Stomach (tissue), 9 donors: ENCODE results near the gene HIPK4. TPM values are rescaled to one million over a fixed set of nuclear protein-coding genes. Genes with fewer than 3 reads are reported as not detected.

ENCODE experiments used
- DNase-seq, 2 donors: peaks; one replicate each; pipeline versions ENCODE4 v3.0.0 to v3.0.0-alpha.2; 2013 to 2019
- H3K27ac ChIP-seq, 5 donors: fragments of 200-600 bp in 4 of 5; sonication (generic) in 4 of 5; one replicate each; pipeline ENCODE4 v1.5.1; 2013 to 2019; ENCODE audit warnings: mild to moderate bottlenecking in 1 of 5, moderate library complexity in 1 of 5
- H3K27me3 ChIP-seq, 3 donors: fragments of 200-600 bp; sonication (generic); one replicate each; pipeline ENCODE4 v1.5.1; 2017 to 2019; ENCODE audit warnings: mixed run types in 1 of 3
- H3K36me3 ChIP-seq, 4 donors: fragments of 200-600 bp; sonication (generic); 1 replicate in 3 of 4; 2 replicates in 1 of 4; pipeline ENCODE4 v1.5.1; 2016 to 2019
- H3K4me1 ChIP-seq, 4 donors: fragments of 200-600 bp; sonication (generic); one replicate each; pipeline ENCODE4 v1.5.1; 2016 to 2019
- H3K4me3 ChIP-seq, 4 donors: fragments of 200-600 bp; sonication (generic) in 3 of 4; one replicate each; pipeline ENCODE4 v1.5.1; 2016 to 2019; ENCODE audit warnings: mild to moderate bottlenecking in 1 of 4
- H3K9me3 ChIP-seq, 4 donors: fragments of 200-600 bp; sonication (generic); one replicate each; pipeline ENCODE4 v1.5.1; 2016 to 2019
- EP300 ChIP-seq: sonication (generic); formaldehyde crosslinking; IDR thresholded peaks from one replicate; pipeline ENCODE4 v1.6.1; 2017; ENCODE audit warnings: antibody characterized with exemption
- POLR2A ChIP-seq, 4 donors: fragments of 450-650 bp; IDR thresholded peaks; one replicate each; pipeline ENCODE4 v1.6.1; 2016; ENCODE audit warnings: antibody characterized with exemption in 4 of 4, control low read depth in 2 of 4, mild to moderate bottlenecking in 1 of 4, moderate library complexity in 1 of 4
- POLR2AphosphoS5 ChIP-seq, 3 donors: sonication (generic); formaldehyde crosslinking; IDR thresholded peaks; one replicate each; pipeline ENCODE4 v1.6.1; 2016; ENCODE audit warnings: antibody characterized with exemption in 3 of 3
- WGBS, 5 donors: extraction: QIAGEN DNeasy Blood & Tissue Kit in 3 of 5; methylation state at CpG; one replicate each; pipeline versions ENCODE4 v1.1.5 to v1.1.7; 2013 to 2018; 5-methylcytosine and 5-hydroxymethylcytosine counted together
- intact Hi-C: fragments of 100-400 bp; cut with DNase I; formaldehyde crosslinking; loops from one replicate; pipeline ENCODE4 v1.15.1; 2023; ENCODE audit warnings: low total_unique reads
- polyA plus RNA-seq, 3 donors: library from polyadenylated mRNA; stranded (reverse); fragments of 200-250 nt; gene quantifications; one replicate each; pipeline ENCODE4 v1.2.3, GENCODE V29; 2013
- total RNA-seq, 5 donors: library from RNA; depleted of rRNA; stranded (reverse); fragments of >200 nt; gene quantifications; one replicate each; pipeline versions ENCODE4 v1.1.0 to v1.2.3, GENCODE V29; 2014 to 2016
- TF ChIP-seq, protein P1 (sequence below), 7 experiments: fragments of 450-650 bp in 4 of 7; fragments of 200-600 bp in 3 of 7; sonication (generic) in 3 of 7; IDR thresholded peaks; one replicate each; pipeline ENCODE4 v1.5.1; 2016 to 2019; ENCODE audit warnings: antibody characterized with exemption in 7 of 7, control low read depth in 2 of 7, mild to moderate bottlenecking in 1 of 7
- donor health status: healthy with polysubstance abuse.
- donor health status: Bipolar disorder and iron deficiency.
- donor health status: healthy.

HIPK4 gene
- total and polyA plus RNA-seq, 8 donors: 0.05 to 0.46 (median 0.12) TPM; not detected in 5

DNA sequence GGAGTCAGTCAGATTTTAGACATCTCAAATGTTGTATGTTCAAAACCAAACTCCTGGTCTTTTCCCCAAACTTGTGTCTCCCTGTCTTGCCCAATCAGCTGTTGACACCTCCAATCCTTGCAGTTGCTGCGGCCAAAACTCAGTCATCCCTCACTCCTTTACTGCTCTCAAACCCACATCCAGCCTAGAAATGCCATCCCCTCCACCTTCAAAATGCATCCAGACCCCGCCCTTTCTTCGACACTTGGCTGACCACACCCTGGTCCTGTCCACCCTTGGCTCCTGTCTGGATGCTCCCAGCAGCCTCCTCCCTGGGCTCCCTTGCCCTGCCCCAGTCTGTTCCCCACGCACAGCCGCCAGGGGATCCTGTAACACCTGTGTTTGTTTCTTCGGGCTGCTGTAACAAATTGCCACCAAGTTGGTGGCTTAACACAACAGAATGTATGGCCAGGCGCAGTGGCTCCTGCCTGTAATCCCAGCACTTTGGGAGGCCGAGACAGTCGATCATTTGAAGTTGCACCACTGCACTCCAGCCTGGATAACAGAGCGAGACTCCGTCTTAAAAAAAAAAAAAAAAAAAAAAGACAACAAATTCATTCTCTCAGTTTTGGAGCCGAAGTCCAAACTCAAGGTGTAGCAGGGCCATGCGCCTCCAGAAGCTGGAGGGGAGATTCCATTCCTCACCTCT, 29.8 kb downstream of the HIPK4 start:
- Histone ChIP-seq H3K4me3 (no peak overlapping the region), H3K27me3 (no peaks in the 10 kb centered on the region)
- intact Hi-C loops: no loop called here

DNA sequence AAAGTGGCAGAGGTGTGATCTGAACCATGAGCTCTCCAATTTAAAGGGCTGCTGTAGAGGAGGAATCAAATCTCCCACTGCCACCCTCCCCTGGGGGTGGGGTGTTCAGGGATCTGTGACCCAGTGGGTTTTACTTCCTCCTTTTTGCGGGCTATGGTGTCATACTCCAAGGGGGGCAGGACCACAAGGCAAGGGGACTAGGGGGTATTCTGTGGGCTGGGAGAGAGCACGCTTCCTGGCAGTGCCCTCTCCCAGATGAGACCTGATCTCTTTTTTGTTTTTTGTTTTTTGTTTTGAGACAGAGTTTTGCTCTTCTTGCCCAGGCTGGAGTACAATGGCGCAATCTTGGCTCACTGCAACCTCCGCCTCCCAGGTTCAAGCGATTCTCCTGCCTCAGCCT, 31.2 kb downstream of the HIPK4 start:
- no peak overlapping the region for H3K4me3 ChIP-seq
- H3K27ac ChIP-seq: no peak overlapping the region
- peaks cover 0 to 25% (median 2%) of the 10 kb centered on the region in 4 donors for H3K4me1 ChIP-seq
- TF ChIP-seq EP300: no peak
- no peak for TF ChIP-seq POLR2AphosphoS5 (IDR thresholded peaks at IDR 0.05)
- no peak for TF ChIP-seq POLR2A (IDR thresholded peaks at IDR 0.05)
- TF ChIP-seq, protein P1, sequence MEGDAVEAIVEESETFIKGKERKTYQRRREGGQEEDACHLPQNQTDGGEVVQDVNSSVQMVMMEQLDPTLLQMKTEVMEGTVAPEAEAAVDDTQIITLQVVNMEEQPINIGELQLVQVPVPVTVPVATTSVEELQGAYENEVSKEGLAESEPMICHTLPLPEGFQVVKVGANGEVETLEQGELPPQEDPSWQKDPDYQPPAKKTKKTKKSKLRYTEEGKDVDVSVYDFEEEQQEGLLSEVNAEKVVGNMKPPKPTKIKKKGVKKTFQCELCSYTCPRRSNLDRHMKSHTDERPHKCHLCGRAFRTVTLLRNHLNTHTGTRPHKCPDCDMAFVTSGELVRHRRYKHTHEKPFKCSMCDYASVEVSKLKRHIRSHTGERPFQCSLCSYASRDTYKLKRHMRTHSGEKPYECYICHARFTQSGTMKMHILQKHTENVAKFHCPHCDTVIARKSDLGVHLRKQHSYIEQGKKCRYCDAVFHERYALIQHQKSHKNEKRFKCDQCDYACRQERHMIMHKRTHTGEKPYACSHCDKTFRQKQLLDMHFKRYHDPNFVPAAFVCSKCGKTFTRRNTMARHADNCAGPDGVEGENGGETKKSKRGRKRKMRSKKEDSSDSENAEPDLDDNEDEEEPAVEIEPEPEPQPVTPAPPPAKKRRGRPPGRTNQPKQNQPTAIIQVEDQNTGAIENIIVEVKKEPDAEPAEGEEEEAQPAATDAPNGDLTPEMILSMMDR (IDR thresholded peaks at IDR 0.05): no peak
- no peaks in the 10 kb centered on the region for H3K27me3 ChIP-seq
- DNase-seq: no peak
- H3K36me3 ChIP-seq: peaks cover 0 to 27% (median 8%) of the 10 kb centered on the region in 4 donors
- intact Hi-C loops: no loop called here
- WGBS, 5 donors: 78 to 98% (median 90%) methylated on average over 4 to 5 of the region's 5 CpGs
- H3K9me3 ChIP-seq: no peaks in the 10 kb centered on the region

More for the DNA sequence above, 29.8 kb downstream of the HIPK4 start:
- 86 to 92% (median 89%) methylated on average over 13 of the region's 13 CpGs for WGBS, 5 donors
- Histone ChIP-seq H3K27ac (peak overlapping the region in 1 of 5 donors; percentile 7), H3K4me1 (peaks cover 0 to 30% (median 5%) of the 10 kb centered on the region in 4 donors), H3K9me3 (no peaks in the 10 kb centered on the region), H3K36me3 (peaks cover 0 to 26% (median 8%) of the 10 kb centered on the region in 4 donors)
- TF ChIP-seq, protein P1 (IDR thresholded peaks at IDR 0.05): no peak
- TF ChIP-seq POLR2A (IDR thresholded peaks at IDR 0.05): no peak
- no peak for TF ChIP-seq POLR2AphosphoS5 (IDR thresholded peaks at IDR 0.05)
- no peak for TF ChIP-seq EP300
- no peak for DNase-seq

DNA sequence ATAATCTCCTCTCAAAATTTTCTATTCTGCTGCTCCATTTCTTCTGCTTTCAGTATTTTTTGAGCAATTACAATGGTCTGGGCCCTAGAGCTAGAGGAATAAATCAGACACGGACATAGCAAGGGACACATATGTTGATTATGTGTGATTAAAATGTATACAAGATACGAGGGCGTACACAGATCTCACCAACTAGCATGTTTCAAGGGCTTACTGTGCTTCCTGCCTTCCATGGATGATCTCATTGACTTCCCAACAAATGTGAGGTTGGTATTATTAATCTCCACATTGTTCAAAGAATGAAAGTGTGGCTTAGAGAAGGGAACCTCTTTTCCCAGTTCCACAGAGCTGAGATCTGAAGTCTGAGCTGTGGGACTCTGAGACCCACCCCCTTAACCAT, 32.3 kb downstream of the HIPK4 start:
- H3K27ac ChIP-seq: no peak overlapping the region
- no peak for DNase-seq
- peaks cover 0 to 25% (median 2%) of the 10 kb centered on the region in 4 donors for H3K4me1 ChIP-seq
- 71 to 88% (median 84%) methylated on average over 3 of the region's 3 CpGs for WGBS, 5 donors
- no peaks in the 10 kb centered on the region for H3K9me3 ChIP-seq
- no peak overlapping the region for H3K4me3 ChIP-seq
- no peak for TF ChIP-seq EP300
- no peak for TF ChIP-seq POLR2A (IDR thresholded peaks at IDR 0.05)
- TF ChIP-seq, protein P1 (IDR thresholded peaks at IDR 0.05): no peak
- no peak for TF ChIP-seq POLR2AphosphoS5 (IDR thresholded peaks at IDR 0.05)
- intact Hi-C loops: no loop called here
- no peaks in the 10 kb centered on the region for H3K27me3 ChIP-seq
- H3K36me3 ChIP-seq: peaks cover 0 to 36% (median 8%) of the 10 kb centered on the region in 4 donors

DNA sequence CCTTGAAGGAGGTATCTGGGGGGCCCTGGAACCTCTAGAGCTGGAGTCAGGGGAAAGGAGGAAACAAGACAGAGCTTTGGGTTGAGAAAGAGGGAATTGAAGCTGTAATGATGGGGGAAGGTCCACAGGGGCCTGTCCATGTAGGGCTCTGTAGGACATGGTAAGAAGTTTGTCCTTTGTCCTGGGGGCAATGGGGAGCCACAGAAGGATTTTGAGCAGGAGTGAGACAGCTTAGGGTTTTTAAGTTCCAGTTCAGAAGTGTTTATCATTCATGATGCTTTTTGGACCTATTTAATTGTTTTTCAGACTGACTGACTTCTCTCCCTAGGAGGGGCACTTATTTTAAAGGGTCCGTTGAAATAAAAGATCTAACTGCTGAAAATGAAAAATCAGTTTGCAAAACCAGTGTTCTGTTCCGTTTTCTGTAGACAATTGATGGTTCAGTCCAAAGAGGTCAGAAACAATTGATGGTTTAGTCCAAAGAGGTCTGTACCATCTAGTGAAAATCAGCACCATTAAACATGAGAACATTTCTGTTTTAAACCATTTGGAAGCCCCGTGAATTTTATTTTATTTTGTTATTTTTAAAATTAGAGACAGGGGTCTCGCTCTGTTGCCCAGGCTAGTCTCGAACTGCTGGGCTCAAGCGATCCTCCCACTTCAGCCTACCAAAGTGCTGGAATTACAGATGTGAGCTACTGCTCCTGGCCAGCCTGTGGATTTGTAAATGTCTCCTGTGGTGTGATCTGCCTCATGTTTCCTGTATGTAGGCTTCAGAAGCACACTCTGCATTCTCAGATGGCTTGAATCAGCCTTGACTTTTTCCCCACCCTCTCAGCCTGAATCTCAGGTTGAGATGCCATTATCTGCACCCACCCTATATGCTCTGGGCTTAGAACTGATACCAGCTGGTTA, 33.0 kb downstream of the HIPK4 start:
- Histone ChIP-seq H3K27me3 (no peaks in the 10 kb centered on the region), H3K4me3 (no peak overlapping the region), H3K36me3 (peaks cover 0 to 30% (median 8%) of the 10 kb centered on the region in 4 donors), H3K4me1 (peaks cover 0 to 25% (median 2%) of the 10 kb centered on the region in 4 donors), H3K27ac (no peak overlapping the region), H3K9me3 (no peaks in the 10 kb centered on the region)
- no peak for DNase-seq
- intact Hi-C loops: no loop called here
- 88 to 94% (median 89%) methylated on average over 6 of the region's 6 CpGs for WGBS, 5 donors
- no peak for TF ChIP-seq POLR2AphosphoS5 (IDR thresholded peaks at IDR 0.05)
- TF ChIP-seq, protein P1 (IDR thresholded peaks at IDR 0.05): no peak
- no peak for TF ChIP-seq POLR2A (IDR thresholded peaks at IDR 0.05)
- TF ChIP-seq EP300: no peak
